NCI-H524 (cell line): ENCODE data around the gene RCC2.

Source experiments
- DNase-seq, 2 experiments: peaks; one replicate each; lab custom pipeline; 2025; lab: John Stamatoyannopoulos, UW

Gene RCC2

DNA sequence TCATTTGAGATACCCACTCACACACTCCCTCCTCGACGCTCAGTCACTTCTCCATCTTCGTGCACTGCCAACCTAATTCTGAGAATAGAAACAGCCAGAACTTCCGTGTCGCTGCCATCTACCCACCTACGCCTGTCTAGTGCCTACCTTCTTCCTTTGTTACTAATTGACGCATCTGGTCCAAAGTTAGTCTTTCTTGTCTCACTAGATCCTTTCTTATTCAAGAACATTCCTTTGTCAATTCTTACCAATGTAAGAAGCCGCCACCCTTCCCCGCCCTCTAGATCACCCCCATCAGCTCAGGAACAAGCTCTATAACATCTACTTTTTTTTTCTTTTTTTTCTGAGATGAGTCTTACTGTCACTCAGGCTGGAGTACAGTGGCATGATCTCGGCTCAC lies 63.8 kb downstream of the RCC2 start:
- no peak for DNase-seq

- DNase-seq = no peak
These were observed 66.5 kb downstream of the RCC2 start for GRCh38 chr1:17372955-17373354.

DNA sequence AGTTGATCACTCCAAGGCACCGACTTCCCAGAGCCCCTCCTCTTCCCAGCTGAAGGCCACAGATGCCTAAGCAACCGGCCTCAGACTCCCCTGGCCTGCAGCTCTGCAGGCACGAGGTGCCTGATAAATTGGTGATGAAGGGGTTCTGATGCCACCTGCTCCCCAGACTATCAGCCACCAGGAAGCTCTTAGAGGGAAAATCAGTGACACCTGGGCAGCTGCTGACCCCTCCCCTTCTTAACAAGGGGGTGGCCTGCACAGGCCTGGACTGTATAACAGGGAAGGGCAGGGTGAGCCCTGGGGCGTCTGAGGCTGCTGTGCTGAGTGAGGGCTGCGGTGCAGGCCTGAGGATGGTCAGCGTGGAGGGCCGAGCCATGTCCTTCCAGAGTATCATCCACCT lies 67.6 kb downstream of the RCC2 start, which contains the start of gene PADI6:
TSS of gene PADI6 (plus strand) at position 301 of the 400 bp plus-strand sequence. CDS start at position 351, 50 bp downstream.
- no peak for DNase-seq

GRCh38 chr1:17370618-17371017 lies 68.9 kb downstream of the RCC2 start:
- DNase-seq = no peak

DNA sequence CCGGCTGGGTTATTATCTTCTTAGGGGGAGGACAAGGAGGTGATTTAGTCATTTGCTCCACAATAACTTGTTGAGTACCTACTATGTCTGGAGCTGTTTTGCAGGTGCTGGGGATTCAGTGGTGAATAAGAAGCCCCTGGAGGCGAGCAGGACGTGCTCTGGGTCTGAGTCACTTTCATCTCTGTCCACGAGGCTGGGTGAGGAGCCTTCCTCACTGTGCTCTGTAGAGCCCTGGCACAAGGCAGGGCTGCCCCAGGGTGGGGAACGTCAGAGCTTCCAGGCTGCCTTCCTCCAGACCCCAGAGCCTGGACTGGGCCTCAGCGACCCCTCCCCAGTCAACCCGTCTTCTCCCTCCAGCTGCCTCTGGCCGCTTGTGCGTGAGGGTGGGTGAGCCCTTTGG lies 70.0 kb downstream of the RCC2 start:
- no peak for DNase-seq

- DNase-seq = no peak
These were observed 74.2 kb downstream of the RCC2 start for GRCh38 chr1:17365293-17365692.

DNA sequence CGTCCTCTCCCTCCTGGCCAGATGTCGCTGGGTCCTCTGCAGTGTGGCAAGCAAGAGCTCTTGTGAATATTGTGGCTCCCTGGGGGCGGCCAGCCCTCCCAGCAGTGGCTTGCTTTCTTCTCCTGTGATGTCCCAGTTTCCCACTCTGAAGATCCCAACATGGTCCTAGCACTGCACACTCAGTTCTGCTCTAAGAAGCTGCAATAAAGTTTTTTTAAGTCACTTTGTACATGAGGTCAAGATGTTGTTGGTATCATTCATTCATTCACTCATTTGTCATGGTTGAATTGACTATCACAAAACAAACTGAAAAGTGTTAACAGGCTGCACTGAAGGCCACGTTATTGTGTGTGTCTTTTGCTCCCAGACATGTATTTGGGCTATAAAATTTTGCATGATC lies 75.7 kb downstream of the RCC2 start:
- no peak for DNase-seq

GRCh38 chr1:17363351-17363750 lies 76.1 kb downstream of the RCC2 start:
- no peak for DNase-seq

DNA sequence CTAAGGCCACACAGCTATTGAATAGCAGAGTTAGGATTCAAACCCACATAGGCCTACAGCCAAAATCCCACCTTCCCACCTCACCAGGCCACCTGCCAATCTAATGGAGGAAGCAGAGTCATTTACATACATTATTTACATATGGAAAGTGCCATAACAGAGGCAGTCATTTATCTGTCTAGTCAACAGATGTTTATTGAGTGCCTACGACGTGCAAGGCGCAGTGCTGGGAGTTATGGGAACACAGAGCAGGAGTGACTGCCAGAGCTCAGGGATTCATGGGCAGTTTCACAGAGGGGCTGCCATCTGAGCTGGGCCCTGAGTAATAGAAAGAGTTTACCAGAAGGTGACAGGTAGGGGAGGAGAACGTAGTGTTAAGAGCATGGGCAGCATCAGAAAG lies 77.8 kb downstream of the RCC2 start:
- DNase-seq = no peak

- DNase-seq = no peak
These were observed 79.1 kb downstream of the RCC2 start for GRCh38 chr1:17360272-17360956.

- DNase-seq = no peak
These were observed 79.7 kb downstream of the RCC2 start for GRCh38 chr1:17359808-17360207.

DNA sequence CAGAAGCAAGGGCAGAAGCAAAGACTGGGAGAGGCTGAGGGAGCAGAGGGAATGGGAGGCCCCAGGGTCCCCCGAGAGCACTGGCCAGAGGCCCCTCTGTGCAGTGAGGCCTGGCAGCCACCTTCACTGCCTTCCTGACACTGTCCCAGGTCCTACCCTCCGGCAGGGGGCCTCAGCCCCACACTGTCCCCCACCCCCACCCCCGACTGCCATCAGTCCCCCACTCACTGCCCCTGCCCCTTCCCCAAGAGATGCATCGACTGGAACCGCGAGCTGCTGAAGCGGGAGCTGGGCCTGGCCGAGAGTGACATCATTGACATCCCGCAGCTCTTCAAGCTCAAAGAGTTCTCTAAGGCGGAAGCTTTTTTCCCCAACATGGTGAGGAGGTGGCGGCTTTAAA lies 80.4 kb downstream of the RCC2 start:
- no peak for DNase-seq

GRCh38 chr1:17358557-17358956 lies 80.9 kb downstream of the RCC2 start:
- no peak for DNase-seq
